Right lobe of liver (tissue), 4 donors: ENCODE results near the gene KIAA1671.

Experiments
- CTCF ChIP-seq, 4 donors: fragments of 200-600 bp in 3 of 4; fragments of 450-650 bp in 1 of 4; IDR thresholded peaks; one replicate each; pipeline versions ENCODE4 v1.5.1 to v1.8.0; 2016 to 2022; ENCODE audit warnings: antibody characterized with exemption in 4 of 4, mild to moderate bottlenecking in 2 of 4
- POLR2A ChIP-seq: fragments of 450-650 bp; IDR thresholded peaks from one replicate; pipeline ENCODE4 v1.6.1; 2017; ENCODE audit warnings: antibody characterized with exemption, mild to moderate bottlenecking
- donor health status: DM: no; HTN: no; CAD: no.
- donor health status: DM: no; HTN: no; CAD: no.
- donor health status: DM: no; HTN: yes; CAD: no.

GRCh38 chr22:24965822-24966626, 13.5 kb downstream of the KIAA1671 start:
- TF ChIP-seq POLR2A: no peak
- TF ChIP-seq CTCF (IDR thresholded peaks at IDR 0.05): no peak
